Muscle of arm (tissue), 12 donors: ENCODE results near the gene MUC22. TPM values are rescaled to one million over a fixed set of nuclear protein-coding genes. Genes with fewer than 3 reads are reported as not detected.
"Not testable (repeated sequence)": the region's sequence is repeated elsewhere in the genome, so short reads cannot be mapped to it uniquely, and the experiment has no call there.

Experiments used
- DNase-seq: peaks from one replicate; pipeline ENCODE4 v3.0.0-alpha.2; 2013
- polyA plus RNA-seq, 12 donors: library from polyadenylated mRNA; unstranded; fragments of 120-200 nt; gene quantifications; one replicate each; pipeline ENCODE4 v1.2.1, GENCODE V29; 2013; ENCODE audit not compliant: insufficient read length in 12 of 12

Gene MUC22
- polyA plus RNA-seq, 12 donors: 0.14 to 4.3 (median 1.8) TPM; not detected in 8

- DNase-seq: no peak
Observed at GRCh38 chr6:30997301-30997700, 13.0 kb upstream of the MUC22 start.

- no peak for DNase-seq
Observed at GRCh38 chr6:30998785-30999184, 11.5 kb upstream of the MUC22 start.

DNA sequence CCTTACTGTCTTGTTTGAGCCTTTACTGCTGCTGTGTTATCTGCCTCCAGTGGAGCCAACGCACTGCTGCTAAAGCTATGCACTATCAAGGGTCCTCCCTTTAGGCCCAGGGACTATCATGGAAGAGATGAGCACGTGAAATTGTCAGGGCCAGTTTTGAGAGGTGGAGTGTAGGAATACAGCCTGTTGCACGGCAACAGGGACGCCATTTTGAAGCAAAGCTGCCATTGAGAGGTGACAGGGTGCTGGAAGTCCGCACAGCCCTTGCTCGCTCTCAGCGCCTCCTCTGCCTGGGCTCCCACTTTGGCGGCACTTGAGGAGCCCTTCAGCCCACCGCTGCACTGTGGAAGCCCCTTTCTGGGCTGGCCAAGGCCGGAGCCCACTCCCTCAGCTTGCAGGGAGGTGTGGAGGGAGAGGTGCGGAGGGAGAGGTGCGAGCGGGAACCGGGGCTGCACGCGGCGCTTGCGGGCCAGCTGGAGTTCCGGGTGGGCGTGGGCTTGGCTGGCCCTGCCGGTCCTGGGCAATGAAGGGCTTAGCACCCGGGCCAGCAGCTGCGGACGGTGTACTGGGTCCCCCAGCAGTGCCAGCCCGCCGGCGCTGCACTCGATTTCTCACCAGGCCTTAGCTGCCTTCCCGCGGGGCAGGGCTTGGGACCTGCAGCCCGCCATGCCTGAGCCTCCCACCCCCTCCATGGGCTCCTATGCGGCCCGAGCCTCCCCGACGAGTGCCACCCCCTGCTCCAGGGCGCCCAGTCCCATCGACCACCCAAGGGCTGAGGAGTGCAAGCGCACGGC is 10.0 kb upstream of the MUC22 start:
- DNase-seq: not testable (repeated sequence)

DNA sequence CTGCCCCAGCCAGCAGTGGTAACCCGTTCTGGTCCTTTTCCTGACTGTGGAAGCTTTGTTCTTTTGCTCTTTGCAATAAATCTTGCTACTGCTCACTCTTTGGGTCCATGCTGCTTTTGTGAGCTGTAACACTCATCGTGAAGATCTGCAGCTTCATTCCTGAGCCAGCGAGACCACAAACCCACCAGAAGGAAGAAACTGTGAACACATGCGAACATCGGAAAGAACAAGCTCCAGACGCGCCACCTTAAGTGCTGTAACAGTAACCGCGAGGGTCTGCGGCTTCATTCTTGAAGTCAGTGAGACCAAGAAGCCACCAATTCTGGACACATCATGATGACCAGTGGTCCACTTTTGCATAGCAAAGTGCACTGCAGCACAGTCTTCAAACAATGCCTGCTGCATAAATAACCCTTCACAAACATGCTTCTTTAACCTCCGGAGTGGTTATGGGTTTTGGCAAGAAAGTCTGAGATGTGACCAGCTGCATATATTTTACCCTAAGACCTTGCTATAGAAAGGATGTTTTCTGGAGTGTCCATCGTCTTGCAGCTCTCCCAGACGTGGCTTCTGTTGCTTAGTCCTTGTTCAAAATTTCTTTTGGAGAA is 8.9 kb upstream of the MUC22 start:
- no peak for DNase-seq

DNA sequence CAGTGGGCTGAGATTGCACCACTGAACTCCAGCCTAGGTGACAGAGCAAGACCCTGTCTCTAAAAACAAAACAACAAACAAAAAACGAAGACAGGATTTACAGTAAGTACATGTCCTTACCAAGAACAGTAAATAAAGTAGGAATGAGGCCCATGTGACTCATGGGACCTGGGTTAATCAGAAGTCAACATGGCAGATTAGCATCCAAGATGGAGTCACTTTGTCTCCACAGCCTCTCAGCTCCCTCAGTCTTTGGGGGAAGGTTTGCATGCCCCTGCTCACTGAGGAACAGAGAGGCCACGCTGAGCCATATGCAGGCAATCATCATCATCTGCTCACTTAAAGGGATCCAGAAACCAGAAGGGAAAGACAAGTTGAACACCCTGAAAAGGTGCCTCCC is 7.8 kb upstream of the MUC22 start:
- no peak for DNase-seq

DNA sequence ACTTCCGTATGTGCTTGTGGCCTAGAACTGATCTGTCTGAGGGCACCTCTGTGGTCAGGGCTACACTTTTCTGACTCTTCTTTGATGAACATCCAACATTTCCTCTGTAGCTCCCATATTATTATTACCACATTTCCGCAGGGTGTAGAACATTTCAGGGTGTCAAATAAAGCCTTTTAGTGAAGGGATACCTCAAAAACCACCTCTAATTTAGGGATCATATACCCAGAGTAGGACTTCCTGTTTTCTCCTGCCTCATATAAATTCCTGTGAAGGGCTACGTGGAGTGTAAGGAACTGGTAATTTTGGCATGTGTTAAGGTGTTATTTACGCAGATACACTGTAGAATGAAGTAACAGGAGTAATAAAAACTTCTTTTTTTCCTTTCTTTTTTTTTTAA is 5.5 kb upstream of the MUC22 start:
- no peak for DNase-seq

DNA sequence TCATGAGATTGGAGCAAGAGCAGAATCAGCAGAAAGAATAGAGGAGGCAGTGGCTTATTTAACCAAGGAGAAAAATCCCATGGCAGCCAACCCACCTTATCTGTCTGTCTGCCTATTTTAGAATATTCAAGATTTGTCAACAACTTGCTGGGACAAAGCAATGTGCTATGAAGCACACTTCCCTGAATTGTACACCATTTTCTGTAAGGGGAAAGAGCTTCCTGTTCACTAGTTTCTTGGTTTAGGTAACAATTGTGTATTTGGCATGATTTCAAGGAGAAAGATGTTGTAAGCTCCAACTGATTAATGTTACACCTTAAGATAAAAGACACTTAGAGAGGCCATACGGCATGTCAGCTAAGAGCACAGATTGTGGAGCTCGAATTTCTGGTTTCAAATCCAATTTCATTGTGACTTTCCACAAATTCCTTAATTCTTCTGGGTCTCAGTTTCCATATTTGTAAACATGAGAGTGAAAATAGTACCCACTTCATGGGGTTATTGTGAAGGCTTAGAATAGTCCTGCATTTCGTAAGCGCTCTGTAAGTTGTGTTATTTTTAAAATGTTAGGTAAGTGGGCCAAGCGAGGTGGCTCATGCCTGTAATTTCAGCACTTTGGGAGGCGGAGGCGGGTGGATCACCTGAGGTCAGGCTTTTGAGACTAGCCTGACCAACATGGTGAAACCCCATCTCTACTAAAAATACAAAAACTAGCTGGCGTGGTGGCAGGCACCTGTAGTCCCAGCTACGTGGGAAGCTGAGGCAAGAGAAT is 4.8 kb upstream of the MUC22 start:
- DNase-seq: no peak

DNA sequence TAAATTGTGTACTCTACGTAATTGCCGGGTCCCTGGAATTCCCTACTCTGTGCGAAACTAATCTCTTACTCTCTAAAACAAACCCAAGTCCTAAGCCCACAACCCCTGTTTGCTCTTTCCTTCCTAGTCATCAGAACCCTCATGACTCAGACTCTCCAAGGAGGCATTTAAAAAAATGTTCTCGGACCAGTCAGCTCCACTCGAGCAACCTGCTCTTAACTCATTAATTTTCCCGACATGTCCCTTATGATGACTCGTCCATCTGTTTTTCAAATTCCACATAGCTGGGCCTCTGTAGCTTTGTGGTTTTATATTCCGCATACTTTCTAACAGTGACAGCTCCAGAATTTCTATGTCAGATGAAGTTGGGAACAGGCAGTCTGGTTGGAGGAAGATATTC is 2.6 kb upstream of the MUC22 start:
- peak; percentile 23 for DNase-seq

DNA sequence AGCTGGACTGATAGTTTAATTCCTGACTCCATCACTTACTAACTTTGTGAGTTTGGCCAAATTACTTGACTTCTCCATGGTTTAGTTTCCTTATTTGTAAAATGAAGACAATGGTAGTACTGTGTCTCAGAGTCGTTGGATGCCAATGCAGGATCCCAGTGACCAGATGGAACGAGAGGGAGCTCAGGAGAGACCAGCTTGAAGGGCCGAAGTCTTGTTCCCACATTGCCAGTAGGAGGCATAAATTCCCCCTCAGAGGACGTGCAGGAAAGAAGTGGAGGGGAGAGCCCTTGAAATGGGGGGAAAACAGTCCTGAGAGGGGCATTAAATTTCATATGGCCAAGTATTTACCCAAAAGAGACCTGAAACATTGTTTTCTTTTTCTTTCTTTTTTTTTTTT is 2.1 kb upstream of the MUC22 start:
- DNase-seq: no peak

GRCh38 chr6:31009731-31010130 is 543 bp upstream of the MUC22 start:
- no peak for DNase-seq

- DNase-seq: no peak
Observed at GRCh38 chr6:31011153-31011552, 879 bp downstream of the MUC22 start.

- DNase-seq: no peak
Observed at GRCh38 chr6:31016659-31017299, 6.5 kb downstream of the MUC22 start.

DNA sequence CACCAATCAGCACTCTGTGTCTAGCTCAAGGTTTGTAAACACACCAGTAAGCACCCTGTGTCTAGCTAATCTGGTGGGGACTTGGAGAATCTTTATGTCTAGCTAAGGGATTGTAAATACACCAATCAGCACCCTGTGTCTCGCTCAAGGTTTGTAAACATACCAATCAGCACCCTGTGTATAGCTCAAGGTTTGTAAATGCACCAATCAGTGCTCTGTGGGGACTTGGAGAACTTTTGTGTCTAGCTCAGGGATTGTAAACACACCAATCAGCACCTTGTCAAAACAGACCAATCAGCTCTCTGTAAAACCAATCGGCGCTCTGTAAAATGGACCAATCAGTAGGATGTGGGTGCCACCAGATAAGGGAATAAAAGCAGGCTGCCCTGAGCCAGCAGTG is 7.2 kb downstream of the MUC22 start:
- not testable (repeated sequence) for DNase-seq

DNA sequence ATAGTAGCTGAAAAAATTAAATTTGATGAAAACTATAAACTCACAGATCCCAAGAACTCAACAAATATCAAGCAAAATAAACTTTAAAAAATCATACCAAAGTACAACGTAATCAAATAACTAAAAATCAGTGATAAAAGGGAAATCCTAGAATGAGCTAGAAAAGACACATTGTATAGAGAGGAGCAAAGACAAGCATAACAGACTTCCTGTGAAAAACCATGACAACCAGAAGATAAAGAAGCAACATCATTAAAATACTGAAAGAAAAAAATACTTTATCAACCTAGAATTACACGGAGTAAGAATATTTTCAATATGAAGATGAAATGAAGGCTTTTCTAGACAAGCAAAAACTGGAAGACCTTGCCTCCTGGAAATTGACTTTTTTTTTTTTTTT is 9.8 kb downstream of the MUC22 start:
- no peak for DNase-seq

DNA sequence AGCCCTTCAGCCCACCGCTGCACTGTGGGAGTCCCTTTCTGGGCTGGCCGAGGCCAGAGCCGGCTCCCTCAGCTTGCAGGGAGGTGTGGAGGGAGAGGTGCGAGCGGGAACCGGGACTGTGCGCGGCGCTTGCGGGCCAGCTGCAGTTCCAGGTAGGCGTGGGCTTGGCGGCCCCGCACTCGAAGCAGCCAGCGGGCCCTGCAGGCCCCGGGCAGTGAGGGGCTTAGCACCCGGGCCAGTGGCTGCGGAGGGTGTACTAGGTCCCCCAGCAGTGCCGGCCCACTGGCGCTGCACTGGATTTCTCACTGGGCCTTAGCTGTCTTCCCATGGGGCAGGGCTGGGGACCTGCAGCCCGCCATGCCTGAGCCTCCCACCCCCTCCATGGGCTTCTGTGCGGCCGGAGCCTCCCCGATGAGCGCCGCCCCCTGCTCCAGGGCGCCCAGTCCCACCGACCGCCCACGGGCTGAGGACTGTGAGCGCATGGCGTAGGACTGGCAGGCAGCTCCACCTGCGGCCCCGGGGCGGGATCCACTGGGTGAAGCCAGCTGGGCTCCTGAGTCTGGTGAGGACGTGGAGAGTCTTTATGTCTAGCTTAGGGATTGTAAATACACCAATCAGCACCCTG is 10.5 kb downstream of the MUC22 start:
- DNase-seq: not testable (repeated sequence)

DNA sequence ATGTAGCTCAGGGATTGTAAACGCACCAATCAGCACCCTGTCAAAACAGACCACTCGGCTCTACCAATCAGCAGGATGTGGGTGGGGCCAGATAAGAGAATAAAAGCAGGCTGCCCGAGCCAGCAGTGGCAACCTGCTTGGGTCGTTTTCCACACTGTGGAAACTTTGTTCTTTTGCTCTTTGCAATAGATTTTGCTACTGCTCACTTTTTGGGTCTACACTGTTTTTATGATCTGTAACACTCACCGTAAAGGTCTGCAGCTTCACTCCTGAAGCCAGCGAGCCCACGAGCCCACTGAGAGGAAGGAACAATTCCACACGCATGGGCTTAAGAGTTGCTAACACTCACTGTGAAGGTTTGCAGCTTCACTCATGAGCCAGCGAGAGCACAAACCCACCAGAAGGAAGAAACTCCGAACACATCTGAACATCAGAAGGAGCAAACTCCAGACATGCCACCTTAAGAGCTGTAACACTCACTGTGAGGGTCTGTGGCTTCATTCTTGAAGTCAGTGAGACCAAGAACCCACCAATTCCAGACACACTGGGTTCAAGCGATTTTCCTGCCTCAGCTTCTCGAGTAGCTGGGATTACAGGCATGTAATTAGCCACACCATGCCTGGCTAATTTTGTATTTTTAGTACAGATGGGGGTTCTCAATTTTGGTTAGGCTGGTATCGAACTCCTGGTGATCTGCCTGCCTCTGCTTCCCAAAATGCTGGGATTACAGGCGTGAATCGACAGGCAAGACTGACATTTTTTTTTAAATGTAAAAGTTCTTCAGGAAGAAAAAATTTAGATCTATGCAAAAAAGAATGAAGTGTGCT is 11.6 kb downstream of the MUC22 start:
- DNase-seq: not testable (repeated sequence)

- no peak for DNase-seq
Observed at GRCh38 chr6:31025595-31025994, 15.3 kb downstream of the MUC22 start.

GRCh38 chr6:31031095-31031494 is 20.8 kb downstream of the MUC22 start:
- DNase-seq: no peak

GRCh38 chr6:31033075-31033474 is 22.8 kb downstream of the MUC22 start:
- DNase-seq: no peak

DNA sequence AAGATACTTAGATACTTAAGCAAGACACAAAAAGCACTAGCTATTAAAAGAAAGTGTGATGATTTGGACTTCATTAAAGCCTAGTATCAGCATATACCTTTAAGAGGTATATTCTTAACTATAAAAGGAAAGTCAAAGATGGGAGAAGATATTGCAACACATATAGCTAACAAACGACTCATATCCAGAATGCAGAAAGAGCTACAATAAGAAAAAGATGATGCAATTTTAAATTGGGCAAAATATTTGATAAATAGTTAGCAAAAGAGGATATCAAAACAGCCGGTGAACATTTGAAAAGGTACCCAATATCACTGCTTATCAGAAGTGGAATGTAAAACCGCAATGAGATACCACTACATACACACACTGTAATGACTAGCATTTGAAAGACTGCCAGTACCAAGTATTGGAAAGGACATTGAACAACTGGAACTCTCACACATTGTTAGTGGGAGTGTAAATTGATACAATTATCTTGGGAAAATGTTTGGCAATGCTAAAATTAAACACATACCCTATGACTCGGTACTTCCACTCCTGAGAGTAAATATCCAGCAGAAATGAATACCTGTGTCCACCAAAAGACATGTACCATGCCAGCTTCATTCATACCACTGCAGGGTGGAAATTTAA is 25.7 kb downstream of the MUC22 start:
- DNase-seq: no peak
